ENCODE measurements around the gene EPB42. TPM values are rescaled to one million over a fixed set of nuclear protein-coding genes. Genes with fewer than 3 reads are reported as not detected.

The EPB42 gene
- polyA plus RNA-seq, 1 experiment, result not detected

DNA sequence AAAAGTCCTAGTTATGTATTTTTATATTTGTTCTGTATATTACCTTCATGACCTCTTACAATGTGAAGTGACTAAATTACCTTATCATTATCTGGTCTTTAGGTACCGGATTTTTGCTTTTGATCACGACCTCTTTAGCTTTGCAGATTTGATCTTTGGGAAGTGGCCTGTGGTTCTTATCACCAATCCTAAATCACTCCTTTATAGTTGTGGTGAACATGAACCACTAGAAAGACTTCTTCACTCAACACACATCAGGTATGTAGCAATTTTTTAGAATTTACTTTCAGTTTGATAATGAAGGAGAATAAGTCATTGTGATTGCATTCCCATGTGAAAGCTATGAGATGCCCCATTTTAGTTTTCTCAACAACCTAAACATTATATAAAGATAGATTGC is 69.1 kb downstream of the EPB42 start:
- no peak for DNase-seq (ENCODE audit: low read depth)
- Histone ChIP-seq H3K36me3 (ENCODE audit: control insufficient read depth, insufficient read depth, low read length) (no peaks in the 10 kb centered on the region), H3K4me3 (ENCODE audit: low read depth, low read length) (no peak overlapping the region), H3K27me3 (ENCODE audit: control insufficient read depth, insufficient read depth, low read length) (no peaks in the 10 kb centered on the region)
- CTCF ChIA-PET, result no interaction called here
- POLR2A ChIA-PET, result no interaction called here
- TF ChIP-seq, protein P1, sequence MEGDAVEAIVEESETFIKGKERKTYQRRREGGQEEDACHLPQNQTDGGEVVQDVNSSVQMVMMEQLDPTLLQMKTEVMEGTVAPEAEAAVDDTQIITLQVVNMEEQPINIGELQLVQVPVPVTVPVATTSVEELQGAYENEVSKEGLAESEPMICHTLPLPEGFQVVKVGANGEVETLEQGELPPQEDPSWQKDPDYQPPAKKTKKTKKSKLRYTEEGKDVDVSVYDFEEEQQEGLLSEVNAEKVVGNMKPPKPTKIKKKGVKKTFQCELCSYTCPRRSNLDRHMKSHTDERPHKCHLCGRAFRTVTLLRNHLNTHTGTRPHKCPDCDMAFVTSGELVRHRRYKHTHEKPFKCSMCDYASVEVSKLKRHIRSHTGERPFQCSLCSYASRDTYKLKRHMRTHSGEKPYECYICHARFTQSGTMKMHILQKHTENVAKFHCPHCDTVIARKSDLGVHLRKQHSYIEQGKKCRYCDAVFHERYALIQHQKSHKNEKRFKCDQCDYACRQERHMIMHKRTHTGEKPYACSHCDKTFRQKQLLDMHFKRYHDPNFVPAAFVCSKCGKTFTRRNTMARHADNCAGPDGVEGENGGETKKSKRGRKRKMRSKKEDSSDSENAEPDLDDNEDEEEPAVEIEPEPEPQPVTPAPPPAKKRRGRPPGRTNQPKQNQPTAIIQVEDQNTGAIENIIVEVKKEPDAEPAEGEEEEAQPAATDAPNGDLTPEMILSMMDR (IDR thresholded peaks at IDR 0.05; ENCODE audit: insufficient read depth, low read depth, low read length), result no peak

DNA sequence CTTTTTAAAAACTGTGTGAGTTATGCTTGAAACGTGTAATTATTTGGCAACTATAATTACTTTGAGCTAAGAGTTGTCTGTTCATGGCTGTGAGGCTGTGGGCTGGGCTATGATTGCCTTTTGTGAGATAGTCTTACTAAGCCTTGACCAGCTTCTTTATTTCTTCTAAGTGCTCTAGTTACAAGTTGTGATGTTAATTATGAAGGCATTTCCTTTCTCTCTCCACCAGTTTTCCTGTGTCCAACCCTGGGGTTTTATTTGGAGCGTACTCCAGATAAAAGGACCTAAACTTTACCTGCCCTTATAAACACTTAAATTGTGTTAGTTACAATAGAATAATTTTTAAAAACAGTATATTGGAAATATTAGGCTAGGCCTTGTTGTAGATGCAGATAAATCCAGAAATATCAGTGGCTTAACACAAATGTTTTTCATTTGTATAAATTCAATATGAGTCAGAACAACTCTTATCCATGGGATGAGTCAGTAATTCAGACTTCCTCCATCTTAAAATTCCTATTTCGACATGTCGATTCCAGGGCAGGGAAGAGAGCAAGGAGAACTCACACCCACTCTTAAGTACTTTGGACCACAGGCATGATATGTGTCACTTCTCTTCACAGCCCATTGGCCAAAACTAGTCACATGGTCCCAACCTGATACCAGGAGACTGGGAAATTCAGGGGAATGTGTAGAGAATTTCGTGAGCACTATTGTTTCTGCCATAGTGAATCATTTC is 70.5 kb downstream of the EPB42 start:
- CTCF ChIA-PET, result no interaction called here
- H3K27me3 ChIP-seq (ENCODE audit: control insufficient read depth, insufficient read depth, low read length), result no peaks in the 10 kb centered on the region
- H3K36me3 ChIP-seq (ENCODE audit: control insufficient read depth, insufficient read depth, low read length), result no peaks in the 10 kb centered on the region
- DNase-seq (ENCODE audit: low read depth), result peak; percentile 95
- TF ChIP-seq, protein P1 (IDR thresholded peaks at IDR 0.05; ENCODE audit: insufficient read depth, low read depth, low read length), result no peak
- POLR2A ChIA-PET, result no interaction called here
- H3K4me3 ChIP-seq (ENCODE audit: low read depth, low read length), result no peak overlapping the region

Small RNAs within 50 kb of the gene (small RNA-seq; reads per million reads assigned to genes)
- not detected for gene RF00019 (ENCODE audit: insufficient read length, low read depth, low replicate concordance)

Other genes starting within 250 kb of the EPB42 start
- gene UBR1, start 115.0 kb downstream of the EPB42 start, polyA plus RNA-seq (2011; rRNA removed), result 6.5 and 18.2 TPM in 2 replicates
- gene TMEM62, start 87.4 kb downstream of the EPB42 start, polyA plus RNA-seq (2011; rRNA removed), result 4.2 and 6.6 TPM in 2 replicates
- 76.5 and 86.5 TPM in 2 replicates for gene CCNDBP1, start 35.6 kb downstream of the EPB42 start, polyA plus RNA-seq (2011; rRNA removed)
- not detected in 2 replicates for gene TGM5, start 45.9 kb upstream of the EPB42 start, polyA plus RNA-seq (2011; rRNA removed)
- gene TGM7, start 81.2 kb upstream of the EPB42 start, polyA plus RNA-seq (2011; rRNA removed), result not detected in 2 replicates
- 8.7 and 10.7 TPM in 2 replicates for gene LCMT2, start 109.6 kb upstream of the EPB42 start, polyA plus RNA-seq (2011; rRNA removed)
- gene ZSCAN29, start 150.0 kb upstream of the EPB42 start, polyA plus RNA-seq (2011; rRNA removed), result 6.4 TPM in 2 replicates
- gene TUBGCP4, start 150.1 kb upstream of the EPB42 start, polyA plus RNA-seq (2011; rRNA removed), result 10.2 and 10.3 TPM in 2 replicates

Data from BJ (cell line).